ENCODE data around the gene DPF3.

The DPF3 gene

DNA sequence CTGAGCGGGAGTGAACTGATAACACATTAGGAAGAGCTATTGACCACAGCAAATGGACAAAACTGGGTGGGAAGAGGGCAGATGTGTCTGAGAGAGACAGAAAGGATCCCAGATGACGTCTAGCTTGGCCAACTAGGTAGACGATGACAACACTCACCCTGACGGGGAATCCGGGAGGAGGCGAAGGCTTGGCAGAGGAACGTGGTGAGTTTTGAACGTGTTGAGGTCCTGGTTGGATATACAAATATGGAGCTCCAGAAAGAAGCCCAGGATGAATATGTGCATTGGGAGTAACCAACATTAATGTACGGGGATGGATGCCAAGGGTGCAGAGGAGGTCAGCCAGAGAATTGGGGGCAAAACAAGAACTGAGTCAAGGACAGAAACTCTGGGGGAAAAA lies 60.7 kb downstream of the DPF3 start:
- DNase-seq, result no peak

DNA sequence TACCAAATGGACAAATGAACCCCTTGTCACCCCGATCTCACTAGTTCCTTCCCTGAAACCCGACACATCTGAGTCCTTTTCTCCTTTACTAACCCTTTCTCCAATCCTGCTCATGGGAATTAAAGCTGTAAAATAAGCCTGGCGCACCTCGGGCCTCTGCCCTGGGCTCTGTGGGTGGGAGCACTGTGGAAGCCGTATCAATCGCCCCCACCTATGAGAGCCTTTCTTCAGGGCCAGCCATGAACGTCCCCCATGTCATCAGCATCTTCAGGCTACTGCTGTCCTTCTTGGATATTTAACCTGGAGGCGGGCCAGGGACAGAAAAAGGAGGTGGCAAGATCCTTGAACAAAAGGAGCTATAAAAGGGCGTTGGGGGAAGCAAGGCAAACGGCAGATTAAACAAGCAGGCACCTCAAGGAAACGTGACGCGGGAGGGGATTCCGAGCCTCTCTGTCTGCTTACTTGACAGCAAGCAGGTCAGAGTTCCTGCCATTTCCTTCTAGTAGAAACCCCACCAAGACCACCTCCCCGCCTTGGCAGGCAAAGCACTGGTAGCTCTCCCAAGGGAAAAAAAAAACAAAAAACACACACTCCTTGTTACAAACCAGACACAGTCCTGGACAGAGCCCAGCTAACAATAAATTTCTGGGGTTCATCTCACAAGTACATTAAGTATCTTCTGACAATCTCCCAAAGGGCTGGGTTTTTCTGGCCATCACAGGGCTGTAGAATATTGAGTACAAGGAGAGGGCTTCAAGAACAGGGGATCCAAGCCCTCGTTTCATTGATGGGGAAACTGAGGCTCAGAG lies 62.9 kb downstream of the DPF3 start:
- no peak for DNase-seq

DNA sequence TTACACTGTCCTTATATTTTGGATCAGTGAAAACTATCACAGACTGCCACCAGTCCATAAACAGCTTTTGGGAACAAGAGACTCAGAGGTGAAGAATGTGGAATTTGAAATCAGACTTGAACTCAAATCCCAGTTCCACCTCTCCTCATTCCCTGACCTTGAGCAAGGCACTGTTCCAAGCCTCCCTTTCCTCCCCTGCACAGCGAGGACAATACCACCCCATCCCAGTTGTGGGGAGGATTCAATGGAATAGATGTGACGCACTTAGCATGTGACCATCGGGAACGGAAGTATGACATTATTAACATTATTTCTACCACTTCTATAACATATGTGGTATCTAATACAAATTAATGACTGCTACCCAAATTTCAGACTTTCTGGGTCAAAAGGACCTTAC lies 63.5 kb downstream of the DPF3 start:
- no peak for DNase-seq

DNA sequence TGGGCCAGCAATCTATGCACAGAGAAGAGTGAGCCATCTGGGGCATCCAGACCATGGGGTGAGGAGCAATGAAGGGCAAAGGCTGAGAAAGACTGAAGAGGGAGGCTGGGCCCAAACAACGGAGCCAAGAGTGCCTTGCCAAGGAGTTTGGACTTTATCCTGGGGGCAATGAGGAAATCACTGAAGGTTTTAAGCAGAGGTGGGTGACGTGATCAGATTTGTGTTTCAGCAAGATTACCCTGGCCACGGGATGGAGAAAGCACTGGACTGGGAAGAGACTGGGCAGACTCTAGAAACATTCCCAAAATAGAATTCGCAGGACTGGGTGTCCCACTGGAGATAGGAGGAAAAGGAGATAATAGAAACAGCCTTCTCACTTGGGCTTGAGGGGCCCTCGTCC lies 65.3 kb downstream of the DPF3 start:
- no peak for DNase-seq

DNA sequence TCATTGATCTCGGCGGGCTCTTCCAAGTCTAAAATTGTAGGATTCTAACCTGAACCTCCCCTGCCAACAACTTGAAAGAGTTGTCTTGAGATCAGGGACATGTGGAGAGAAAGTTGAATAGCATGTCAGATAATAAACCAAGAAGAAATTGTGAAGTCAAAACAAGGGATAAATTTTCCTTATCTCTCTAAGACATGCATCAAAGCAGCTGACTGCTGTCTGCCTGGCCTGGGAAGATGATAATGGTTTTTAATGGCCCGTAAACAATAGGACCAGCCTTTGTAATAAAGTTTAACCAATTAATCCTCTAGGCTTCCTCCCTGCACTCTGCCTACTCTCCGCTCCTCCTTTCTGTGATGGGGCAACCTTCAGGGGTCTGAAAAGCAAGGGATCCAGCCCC lies 67.9 kb downstream of the DPF3 start:
- no peak for DNase-seq

DNA sequence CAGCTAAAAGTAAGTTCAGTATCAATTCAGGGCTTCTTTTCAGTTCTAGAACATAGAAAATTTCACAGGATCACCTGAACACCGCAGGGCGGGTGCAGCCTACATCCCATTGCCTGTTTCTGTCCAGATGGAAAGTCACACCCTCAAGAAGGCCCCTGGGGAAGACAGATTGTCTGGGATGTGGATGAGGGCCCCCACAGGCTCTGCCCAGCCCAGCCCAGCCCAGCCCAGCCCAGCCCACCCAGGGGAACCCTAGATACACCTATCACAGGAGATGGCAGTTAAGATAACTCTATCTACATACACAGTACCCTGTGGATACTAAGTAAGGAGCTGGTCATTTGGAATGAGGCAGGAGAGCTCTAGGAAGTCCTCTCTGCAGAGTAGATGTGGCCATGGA lies 68.4 kb downstream of the DPF3 start:
- DNase-seq, result no peak

DNA sequence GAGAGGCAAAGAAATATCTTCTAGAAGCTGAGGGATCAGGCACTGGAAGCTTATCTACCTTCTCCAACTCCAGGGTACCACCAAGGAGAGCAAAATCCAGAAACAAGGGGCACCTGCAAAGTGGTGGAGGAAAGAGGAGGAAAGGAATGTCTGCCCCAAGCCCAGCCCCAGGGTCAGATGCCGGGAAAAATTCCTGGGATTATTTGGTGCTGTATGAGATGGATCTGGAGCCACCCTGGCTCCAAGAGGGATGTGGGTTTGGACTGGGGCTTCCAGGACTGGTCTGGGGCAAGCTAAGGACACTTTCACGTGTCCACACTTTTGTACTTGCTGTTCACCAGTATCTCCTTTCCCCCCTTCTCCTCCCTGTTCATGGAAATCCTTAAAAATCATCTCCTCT lies 69.8 kb downstream of the DPF3 start:
- DNase-seq, result no peak

DNA sequence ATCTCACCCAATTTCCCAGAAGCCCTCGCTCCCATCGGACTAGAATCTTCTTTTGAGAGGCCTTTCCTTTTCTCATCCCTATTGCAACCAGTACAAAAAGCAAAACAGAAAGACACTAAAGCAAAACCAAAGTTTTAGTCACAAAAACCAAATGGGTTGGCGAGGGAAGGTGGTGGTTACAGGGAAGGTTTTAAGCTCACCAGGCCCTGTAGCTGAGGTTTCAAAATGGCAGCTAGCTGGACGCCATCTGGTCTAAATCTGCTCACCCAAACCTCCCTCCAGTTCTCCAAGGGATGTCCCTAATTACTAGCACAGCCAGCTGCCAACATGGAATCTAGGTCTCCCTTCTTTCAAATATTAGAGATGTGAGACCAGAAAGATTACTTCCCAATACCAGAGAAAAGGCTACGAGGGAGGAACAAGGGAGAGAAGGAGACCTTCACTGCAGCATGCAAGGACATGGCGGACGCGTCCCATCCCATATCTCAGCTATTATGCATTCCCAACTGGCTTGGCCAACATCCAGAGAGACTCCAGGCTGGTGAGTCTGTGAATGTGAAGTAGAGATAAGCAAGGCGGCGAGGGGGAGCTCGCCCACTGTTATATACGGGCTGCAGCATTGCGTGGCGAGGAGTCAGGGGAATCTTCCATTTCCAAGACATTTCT lies 70.8 kb downstream of the DPF3 start:
- DNase-seq, result no peak

DNA sequence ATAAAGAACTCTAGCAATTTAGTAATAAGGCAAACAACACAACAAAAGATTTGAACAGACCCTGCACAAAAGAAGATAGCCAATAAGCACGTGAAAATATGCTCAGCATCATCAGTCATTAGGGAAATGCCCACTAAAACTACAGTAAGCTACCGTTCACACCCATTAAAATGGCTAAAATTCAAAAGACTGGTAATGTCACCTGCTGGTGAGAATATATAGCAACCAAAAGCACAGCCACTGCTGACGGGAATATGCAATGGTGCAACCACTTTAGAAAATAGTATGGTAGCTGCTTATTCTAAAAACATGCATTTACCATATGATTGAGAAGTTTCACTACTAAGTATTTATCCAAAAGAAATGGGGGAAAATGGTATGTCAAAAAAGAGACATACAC lies 74.9 kb downstream of the DPF3 start:
- no peak for DNase-seq

DNA sequence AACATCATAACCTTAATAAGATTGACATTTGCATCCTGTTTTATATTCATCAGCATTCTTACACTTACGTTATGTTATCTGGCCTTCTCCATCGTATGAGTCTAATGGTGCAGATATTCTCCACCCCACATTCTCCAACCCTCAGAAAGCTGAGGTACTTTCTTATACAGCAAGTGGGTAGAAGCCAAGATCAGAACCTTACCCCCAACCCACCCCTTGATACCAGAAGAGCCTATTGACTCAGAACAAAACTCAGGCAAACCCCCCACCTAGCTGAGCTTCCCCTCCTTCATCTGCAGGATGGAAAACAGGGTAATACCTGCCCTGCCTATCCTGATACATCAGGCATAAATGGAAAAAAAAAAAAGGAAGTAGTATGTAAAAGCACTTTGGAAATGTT lies 77.6 kb downstream of the DPF3 start:
- DNase-seq, result no peak

DNA sequence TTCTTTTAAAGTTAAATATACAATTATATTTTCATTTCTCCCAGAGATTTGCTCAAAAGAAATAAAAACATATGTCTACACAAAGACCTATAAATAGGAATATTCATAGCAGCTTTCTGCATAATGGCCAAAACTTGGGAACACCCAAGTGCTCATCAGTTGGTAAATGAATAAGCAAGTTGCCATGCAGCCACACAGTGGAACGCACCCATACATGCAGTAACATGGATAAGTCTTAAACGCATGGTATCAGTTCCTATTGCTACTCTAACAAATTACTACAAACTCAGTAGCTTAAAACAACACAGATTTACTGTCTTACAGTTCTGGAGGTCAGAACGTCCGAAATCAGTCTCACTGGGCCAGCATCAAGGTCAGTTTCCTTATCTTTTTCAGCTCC lies 78.5 kb downstream of the DPF3 start:
- no peak for DNase-seq

DNA sequence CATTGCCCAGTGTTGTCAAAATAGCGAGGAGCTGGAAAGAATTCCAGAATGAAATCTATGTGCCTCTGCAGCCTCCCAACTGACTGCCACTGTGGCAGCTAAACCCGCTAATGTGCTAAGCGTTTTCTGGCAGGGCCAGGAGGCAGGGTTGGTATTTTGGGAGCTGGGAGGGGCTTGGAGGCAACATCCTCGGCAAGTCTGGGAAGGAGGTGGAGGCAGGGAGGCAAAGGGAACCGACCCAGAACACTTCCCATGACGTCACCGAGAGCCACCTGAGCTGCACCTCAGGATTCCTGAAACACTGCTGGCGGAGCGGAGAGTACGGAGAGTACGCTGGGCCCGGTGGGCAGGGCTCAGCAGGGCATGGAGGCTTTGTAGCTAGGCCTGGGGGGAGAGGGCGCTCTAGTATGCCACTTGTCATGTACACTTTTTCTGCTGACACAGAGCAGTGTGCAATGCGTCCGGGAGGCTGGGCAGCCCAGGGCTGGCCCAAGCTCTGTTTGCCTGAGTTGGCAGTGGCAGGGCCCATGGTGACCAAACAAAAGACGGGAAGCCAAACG lies 81.5 kb downstream of the DPF3 start:
- no peak for DNase-seq

DNA sequence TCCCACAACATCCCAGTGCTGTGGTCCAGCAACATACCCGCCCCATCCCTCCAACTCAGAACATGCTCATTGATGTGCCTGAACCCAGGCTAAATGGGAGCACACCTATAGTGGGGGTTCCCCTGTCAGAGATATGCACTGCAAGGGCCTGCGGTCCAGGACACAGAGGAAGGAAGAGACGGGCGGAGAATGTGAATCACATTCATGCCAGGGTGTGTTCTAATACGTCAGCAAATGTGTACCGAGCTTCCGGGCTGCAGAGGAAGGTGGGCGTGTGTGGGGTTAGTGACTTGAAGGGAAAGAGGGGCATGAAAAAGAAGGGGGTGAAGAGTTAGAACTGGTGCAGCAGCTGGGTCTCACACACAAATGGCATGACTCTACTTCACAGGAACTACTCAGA lies 83.7 kb downstream of the DPF3 start:
- no peak for DNase-seq

DNA sequence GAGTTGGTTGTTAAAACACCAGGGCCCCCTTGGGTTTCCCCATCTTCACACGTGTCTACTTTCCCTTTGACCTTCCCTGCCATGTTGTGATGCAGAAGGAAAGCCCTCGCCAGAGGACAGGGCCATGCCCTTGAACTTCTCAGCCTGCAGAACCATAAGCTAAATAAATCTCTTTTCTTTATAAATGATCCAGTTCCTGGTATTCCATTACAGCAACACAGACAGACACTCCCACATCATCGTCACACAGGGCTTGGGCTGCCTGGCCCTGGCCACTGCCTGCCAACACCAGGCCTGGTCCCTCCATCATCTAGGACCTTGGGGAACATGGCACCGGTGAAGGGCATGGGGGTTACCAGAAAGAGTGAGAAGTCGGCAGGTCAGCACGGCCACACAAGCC lies 84.8 kb downstream of the DPF3 start:
- DNase-seq, result no peak

DNA sequence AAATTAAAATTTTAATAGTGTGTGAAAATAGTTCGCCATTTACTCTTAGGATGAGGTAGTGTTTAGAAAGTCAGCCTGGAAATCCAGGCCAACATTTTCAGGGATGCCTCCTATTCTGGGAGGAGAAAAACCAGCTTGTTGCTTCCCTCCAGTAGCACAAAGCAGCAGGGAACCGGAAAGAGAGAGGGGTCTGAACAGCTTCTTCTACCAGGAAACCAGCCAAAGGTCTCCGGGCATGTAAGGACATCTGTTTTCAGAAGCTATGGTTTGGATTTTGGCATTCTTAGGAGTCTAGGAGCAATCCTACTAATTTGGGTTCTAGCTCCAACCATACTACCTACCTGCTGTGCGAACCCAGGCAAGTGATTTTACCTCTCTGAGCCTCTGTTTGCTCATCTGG lies 85.3 kb downstream of the DPF3 start:
- no peak for DNase-seq

DNA sequence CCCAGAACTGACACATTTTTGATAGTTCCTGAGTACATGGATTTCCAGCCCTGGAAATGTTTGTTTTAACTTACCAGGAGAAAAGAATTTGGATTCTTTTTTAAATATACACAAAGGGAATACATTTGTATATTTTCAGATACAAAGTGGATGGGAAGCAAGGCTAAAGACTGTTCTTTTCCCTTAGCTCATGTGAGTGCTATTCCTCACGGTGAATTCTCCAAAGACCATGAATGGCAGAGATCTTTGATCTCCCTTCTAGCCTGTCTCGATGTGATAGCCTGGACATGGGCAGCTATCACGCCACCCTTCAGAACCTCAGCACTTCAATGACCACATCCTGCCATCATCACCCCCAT lies 91.3 kb downstream of the DPF3 start:
- DNase-seq, result no peak

DNA sequence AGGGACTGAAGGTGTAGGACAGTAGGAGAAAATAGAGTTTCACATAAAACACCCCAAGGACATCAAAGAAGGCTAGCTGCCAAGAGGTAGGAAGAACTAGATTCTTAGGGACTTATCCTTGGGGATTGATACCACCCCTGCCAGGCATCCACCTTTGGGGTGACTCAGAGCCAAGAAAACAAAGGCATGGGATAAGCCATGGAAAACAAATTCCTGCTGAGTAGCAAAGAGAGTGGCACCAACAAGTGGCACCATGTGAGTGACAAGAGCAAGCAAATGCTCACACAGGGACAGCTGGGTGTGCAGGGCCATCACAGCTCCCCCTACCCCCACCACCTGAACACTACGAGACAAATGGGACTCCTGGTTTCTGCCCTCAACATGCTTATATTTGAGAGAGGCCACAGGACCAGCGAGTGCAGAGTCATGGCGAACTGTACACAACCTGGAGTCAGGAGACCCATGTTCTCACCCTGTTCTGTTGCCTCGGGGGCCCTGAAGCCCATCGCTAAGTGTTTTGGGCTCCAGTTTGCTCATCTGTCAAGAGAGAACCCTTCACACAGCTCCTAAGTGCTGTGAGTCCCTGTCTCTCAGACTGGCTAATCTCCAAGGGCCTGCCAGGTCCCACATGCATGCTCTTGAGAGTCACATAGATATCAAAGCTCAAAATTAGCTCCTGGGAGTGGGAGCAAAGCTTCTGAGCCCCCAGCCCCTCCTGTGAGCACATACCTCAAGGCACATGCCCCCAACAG lies 91.9 kb downstream of the DPF3 start:
- DNase-seq, result no peak

DNA sequence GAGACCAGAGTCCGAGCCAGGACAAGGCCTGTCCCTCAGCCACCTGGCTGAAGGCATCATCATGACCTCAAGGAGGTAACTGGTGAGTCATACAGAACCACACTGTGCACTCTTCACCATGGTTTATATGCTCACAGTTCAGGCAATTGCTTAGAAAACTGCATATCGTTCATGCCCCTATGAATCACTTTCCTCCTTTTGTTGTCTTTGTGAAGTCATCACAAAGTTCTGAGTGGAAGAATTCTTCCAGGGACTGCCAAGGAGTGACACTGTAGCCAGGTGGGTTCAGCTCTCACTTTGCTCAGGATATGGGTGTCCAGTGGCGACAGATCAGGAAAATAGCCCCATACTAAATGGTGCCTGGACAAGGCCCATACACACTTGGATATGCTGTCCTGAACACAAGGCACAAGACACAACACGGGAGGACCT lies 92.5 kb downstream of the DPF3 start:
- no peak for DNase-seq

DNA sequence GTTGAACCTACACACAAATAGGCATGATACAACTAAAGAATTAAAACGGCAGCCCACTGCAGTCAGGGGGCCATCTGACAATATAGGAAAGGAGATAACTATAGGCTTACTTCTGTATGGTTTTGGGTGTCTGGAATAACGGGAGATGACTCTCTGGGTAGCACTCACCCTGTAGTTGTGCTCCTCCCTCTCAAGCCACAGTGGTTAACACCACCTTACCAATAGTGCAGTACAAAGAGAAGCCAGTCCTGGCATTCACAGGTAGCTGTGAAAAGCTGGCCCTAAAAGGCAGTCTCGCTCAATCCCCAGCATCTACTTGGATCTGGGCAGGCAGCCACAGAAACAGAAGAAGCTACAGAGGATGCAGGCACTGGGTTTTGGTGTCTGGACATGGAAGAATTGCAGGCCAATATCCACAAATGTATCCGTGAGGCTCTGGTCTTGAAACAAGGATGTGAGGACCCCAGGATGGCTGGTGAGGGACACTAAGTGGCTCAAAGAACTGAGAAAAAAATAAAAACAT lies 93.0 kb downstream of the DPF3 start:
- DNase-seq, result no peak

DNA sequence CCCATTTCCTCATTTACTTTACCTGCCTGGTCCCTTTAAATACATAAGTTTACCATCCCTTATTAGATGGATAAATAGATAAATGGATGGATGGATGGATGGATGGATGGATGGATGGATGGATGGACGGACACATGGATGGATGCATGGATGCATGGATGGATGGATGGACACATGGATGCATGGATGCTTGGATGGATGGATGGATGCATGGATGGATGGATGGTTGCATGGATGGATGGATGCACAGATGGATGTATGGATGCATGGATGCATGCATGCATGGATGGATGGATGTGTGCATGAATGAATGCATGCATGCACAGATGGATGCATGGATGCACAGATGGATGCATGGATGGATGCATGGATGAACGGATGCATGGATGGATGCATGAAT lies 93.6 kb downstream of the DPF3 start:
- DNase-seq, result no peak

DNA sequence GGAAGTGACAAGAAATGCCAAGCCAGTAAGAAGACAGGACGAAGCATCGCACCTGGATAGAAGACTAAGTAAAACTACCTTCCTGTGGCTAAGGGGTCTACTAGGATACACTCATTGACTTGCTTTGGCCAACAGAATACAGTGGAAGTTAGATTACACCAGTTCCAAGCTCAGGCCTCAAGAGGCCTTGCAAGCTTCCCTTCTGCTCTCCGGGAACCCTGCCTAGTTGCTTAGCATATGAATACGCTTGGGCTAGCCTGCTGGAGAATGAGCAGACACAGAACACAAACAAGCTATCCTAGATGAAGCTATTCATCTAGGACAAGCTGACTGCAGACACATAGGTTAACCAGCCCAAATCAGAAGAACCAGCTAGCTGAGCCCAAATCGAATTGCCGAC lies 97.0 kb downstream of the DPF3 start:
- DNase-seq, result no peak

DNA sequence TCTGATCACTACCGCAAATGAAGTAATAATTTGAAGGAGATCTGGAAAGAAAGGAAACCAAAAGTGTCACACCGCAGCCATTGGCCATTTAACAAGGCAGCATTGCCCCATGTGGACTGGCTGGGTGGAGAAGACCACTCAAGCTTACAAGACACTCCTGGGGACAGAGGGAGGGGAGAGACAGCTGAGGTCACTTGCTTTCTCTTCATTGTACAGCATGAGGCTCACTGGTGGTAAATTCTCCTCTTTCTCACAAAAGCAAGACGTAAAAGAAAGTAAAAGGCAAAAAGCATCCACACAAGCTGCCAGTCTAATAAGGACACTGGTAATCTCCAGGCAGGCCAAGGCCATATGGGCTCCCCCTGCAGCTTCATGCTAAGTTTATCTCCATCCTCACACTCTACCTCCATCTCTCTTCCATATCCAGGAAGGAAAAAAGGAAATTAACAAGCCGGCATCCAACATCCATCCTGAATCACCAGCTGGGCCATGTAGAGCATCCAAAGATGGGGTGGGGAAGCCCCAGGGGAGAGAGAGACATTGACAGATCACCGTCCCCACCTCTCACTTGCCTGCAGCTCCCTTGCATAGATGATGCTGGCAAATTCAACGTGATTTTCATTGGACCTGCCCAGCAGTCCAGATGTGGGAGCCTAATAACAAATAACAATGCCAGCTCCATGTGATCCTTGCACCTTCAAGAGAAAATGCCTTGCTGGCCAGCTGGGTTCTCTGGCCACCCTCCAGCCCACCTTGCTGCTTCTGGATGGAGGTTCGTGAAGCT lies 100.6 kb downstream of the DPF3 start:
- DNase-seq, result no peak
